ENCODE results near the gene LMX1B.

DNA sequence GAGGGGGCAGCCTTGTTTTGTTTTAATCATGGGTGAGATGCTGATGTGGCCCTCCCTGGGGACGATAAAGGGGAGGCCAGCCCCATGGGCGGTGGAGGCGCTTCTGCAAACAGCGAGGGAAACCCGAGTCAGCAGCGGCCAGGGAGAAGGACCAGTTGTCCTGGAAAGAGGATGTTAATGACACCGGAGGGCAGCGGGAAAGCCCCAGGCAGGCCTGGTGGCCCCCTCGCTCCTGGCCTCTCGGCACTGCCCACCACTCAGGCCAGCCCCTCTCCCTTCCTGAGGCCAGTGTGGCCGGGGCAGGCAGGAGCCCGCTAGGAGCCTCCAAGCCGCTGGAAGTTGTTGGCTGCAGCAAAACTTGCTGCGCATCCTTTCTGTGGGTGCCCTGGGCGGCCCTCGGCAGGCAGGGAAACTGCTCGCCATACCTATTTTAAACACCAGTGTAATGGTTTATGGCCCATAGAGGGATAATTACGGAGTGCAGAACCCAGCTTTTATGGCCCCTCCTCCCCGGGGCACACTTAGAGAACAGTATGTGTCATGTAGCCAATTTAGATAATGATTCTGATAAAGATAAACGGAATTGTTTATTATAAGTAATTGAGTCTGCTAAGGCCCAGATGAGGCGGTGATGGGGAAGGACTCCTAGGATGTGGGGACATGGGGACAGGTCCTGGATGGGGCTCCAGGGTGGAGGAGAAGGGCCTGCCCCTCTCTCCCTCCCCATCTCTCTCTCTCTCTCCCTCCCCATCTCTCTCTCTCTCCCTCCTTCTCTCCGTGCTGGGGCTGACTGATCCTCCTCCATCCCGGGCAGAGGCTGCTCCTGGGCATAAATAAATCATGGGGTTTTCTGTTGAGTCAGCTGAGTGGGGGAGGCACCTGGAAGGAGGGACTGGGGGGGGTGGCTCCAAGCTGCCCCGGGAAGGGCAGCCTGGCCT is 36.9 kb downstream of the LMX1B start:
- TF ChIP-seq TAF1 (IDR thresholded peaks at IDR 0.05; ENCODE audit: borderline replicate concordance, insufficient read depth, low read length) (no peak), POLR2AphosphoS5 (IDR thresholded peaks at IDR 0.05; ENCODE audit: low read depth, low read length) (no peak)

Measured in PFSK-1 (cell line).